WTC11 (cell line): ENCODE results near the gene SLC6A9.

Experiments
- AFF4 ChIP-seq: sonication (generic); formaldehyde crosslinking; IDR thresholded peaks from 2 replicates; pipeline ENCODE4 v1.8.1; 2023; ENCODE audit warnings: mild to moderate bottlenecking, missing genetic modification reagents, borderline replicate concordance
- CTCF ChIP-seq: fragments of 200-600 bp; IDR thresholded peaks from 2 replicates; pipeline ENCODE4 v1.8.0; 2022; ENCODE audit warnings: antibody characterized with exemption
- FOXJ3 ChIP-seq: sonication (generic); formaldehyde crosslinking; IDR thresholded peaks from 2 replicates; pipeline ENCODE4 v1.9.0; 2021; ENCODE audit warnings: missing genetic modification reagents, mild to moderate bottlenecking, borderline replicate concordance
- FOXP4 ChIP-seq: sonication (generic); formaldehyde crosslinking; IDR thresholded peaks from 2 replicates; pipeline ENCODE4 v1.8.0; 2022; ENCODE audit warnings: mild to moderate bottlenecking, missing genetic modification reagents
- GRHL2 ChIP-seq: fragments of 250-450 bp; sonication (Bioruptor Pico); IDR thresholded peaks from 2 replicates; pipeline ENCODE4 v1.8.0; 2022; ENCODE audit warnings: mild to moderate bottlenecking, moderate library complexity; ENCODE audit not compliant: insufficient replicate concordance, severe bottlenecking
- MXD4 ChIP-seq: fragments of 250-450 bp; sonication (Bioruptor Pico); IDR thresholded peaks from 2 replicates; pipeline ENCODE4 v1.8.0; 2021; ENCODE audit warnings: mild to moderate bottlenecking, moderate library complexity, borderline replicate concordance
- NR2C2 ChIP-seq: sonication (generic); formaldehyde crosslinking; IDR thresholded peaks from 2 replicates; pipeline ENCODE4 v1.8.0; 2022; ENCODE audit warnings: mild to moderate bottlenecking, missing genetic modification reagents
- NR3C1 ChIP-seq: sonication (generic); formaldehyde crosslinking; conservative IDR thresholded peaks from 2 replicates; pipeline ENCODE4 v1.8.1; 2023; ENCODE audit warnings: low read depth, mild to moderate bottlenecking, missing genetic modification reagents
- RORB ChIP-seq: fragments of 250-450 bp; sonication (Bioruptor Pico); IDR thresholded peaks from 2 replicates; pipeline ENCODE4 v1.9.0; 2021; ENCODE audit warnings: mild to moderate bottlenecking
- USF1 ChIP-seq: sonication (generic); formaldehyde crosslinking; IDR thresholded peaks from 2 replicates; pipeline ENCODE4 v1.8.0; 2022; ENCODE audit warnings: mild to moderate bottlenecking, missing genetic modification reagents

GRCh38 chr1:43995984-43996732 is 35.1 kb downstream of the SLC6A9 start:
- TF ChIP-seq RORB (CRISPR knock-in tag) = no peak
- TF ChIP-seq USF1 (CRISPR knock-in tag) = no peak
- no peak for TF ChIP-seq FOXJ3
- TF ChIP-seq CTCF = no peak
- TF ChIP-seq AFF4 = no peak
- TF ChIP-seq NR3C1 (CRISPR knock-in tag) = no peak
- TF ChIP-seq FOXP4 (CRISPR knock-in tag) = no peak
- no peak for TF ChIP-seq MXD4 (CRISPR knock-in tag)
- no peak for TF ChIP-seq NR2C2 (CRISPR knock-in tag)
- TF ChIP-seq GRHL2 (CRISPR knock-in tag) = no peak
